WERI-Rb-1 (cell line): Measurements from ENCODE around the gene SPATA6L.

Experiments
- DNase-seq: peaks from one replicate; pipeline ENCODE4 v3.0.0-alpha.2; 2020
- H3K27ac ChIP-seq: fragments of 250-450 bp; sonication (Bioruptor Pico); 2 replicates; pipeline ENCODE4 v1.5.1; 2020; ENCODE audit warnings: mild to moderate bottlenecking, moderate library complexity
- H3K27me3 ChIP-seq: fragments of 250-450 bp; sonication (Bioruptor Pico); 2 replicates; pipeline ENCODE4 v1.5.1; 2021; ENCODE audit warnings: mild to moderate bottlenecking, low read depth, moderate library complexity; ENCODE audit not compliant: insufficient read depth, severe bottlenecking
- H3K36me3 ChIP-seq: fragments of 250-450 bp; sonication (Bioruptor Pico); 2 replicates; pipeline ENCODE4 v1.5.1; 2020; ENCODE audit warnings: mild to moderate bottlenecking, moderate library complexity
- H3K4me3 ChIP-seq: 2 replicates; pipeline ENCODE4 v1.5.1; 2011; ENCODE audit warnings: low read depth, mild to moderate bottlenecking, control low read depth, low read length
- H3K9me3 ChIP-seq: fragments of 250-450 bp; sonication (Bioruptor Pico); 2 replicates; pipeline ENCODE4 v1.5.1; 2021; ENCODE audit warnings: mild to moderate bottlenecking, moderate library complexity; ENCODE audit not compliant: severe bottlenecking
- CTCF ChIP-seq: IDR thresholded peaks from 2 replicates; pipeline ENCODE4 v1.5.1; 2011; ENCODE audit warnings: low read depth, mild to moderate bottlenecking, control low read depth, inconsistent platforms, low read length

SPATA6L gene

GRCh38 chr9:4581035-4581760, 85.1 kb downstream of the SPATA6L start:
- no peaks in the 10 kb centered on the region for H3K27me3 ChIP-seq
- no peak overlapping the region for H3K4me3 ChIP-seq
- no peak overlapping the region for H3K27ac ChIP-seq
- no peaks in the 10 kb centered on the region for H3K9me3 ChIP-seq
- no peak for TF ChIP-seq CTCF
- DNase-seq = no peak
- no peaks in the 10 kb centered on the region for H3K36me3 ChIP-seq

GRCh38 chr9:4579001-4579400, 87.3 kb downstream of the SPATA6L start:
- TF ChIP-seq CTCF = no peak
- H3K27me3 ChIP-seq = no peaks in the 10 kb centered on the region
- no peaks in the 10 kb centered on the region for H3K36me3 ChIP-seq
- H3K27ac ChIP-seq = no peak overlapping the region
- H3K9me3 ChIP-seq = no peaks in the 10 kb centered on the region
- no peak for DNase-seq
- H3K4me3 ChIP-seq = no peak overlapping the region

GRCh38 chr9:4576448-4576847, 89.8 kb downstream of the SPATA6L start:
- H3K27me3 ChIP-seq = no peaks in the 10 kb centered on the region
- TF ChIP-seq CTCF = no peak
- no peak overlapping the region for H3K4me3 ChIP-seq
- no peak overlapping the region for H3K27ac ChIP-seq
- no peaks in the 10 kb centered on the region for H3K36me3 ChIP-seq
- H3K9me3 ChIP-seq = no peaks in the 10 kb centered on the region
- no peak for DNase-seq

GRCh38 chr9:4575997-4576396, 90.3 kb downstream of the SPATA6L start:
- TF ChIP-seq CTCF = no peak
- Histone ChIP-seq H3K27me3 (no peaks in the 10 kb centered on the region), H3K27ac (no peak overlapping the region), H3K9me3 (no peaks in the 10 kb centered on the region), H3K4me3 (no peak overlapping the region), H3K36me3 (no peaks in the 10 kb centered on the region)
- no peak for DNase-seq

GRCh38 chr9:4574657-4575243, 91.5 kb downstream of the SPATA6L start:
- DNase-seq = no peak
- H3K9me3 ChIP-seq = no peaks in the 10 kb centered on the region
- TF ChIP-seq CTCF = no peak
- H3K36me3 ChIP-seq = no peaks in the 10 kb centered on the region
- H3K27me3 ChIP-seq = no peaks in the 10 kb centered on the region
- no peak overlapping the region for H3K27ac ChIP-seq
- H3K4me3 ChIP-seq = no peak overlapping the region
